NB4 (cell line): ENCODE measurements around the gene HSD17B1.

ENCODE experiments used
- DNase-seq: peaks from one replicate; pipeline ENCODE4 v3.0.0; 2010; ENCODE audit warnings: low read depth
- H3K4me3 ChIP-seq: one replicate; pipeline ENCODE4 v1.5.1; 2011; ENCODE audit warnings: mild to moderate bottlenecking, low read depth, low read length, moderate library complexity
- CTCF ChIP-seq: IDR thresholded peaks from one replicate; pipeline ENCODE4 v1.5.1; 2012; ENCODE audit warnings: low read depth, low read length
- MAX ChIP-seq: IDR thresholded peaks from 2 replicates; pipeline ENCODE4 v1.6.1; 2011; ENCODE audit warnings: low read depth, low read length
- MYC ChIP-seq: IDR thresholded peaks from 2 replicates; pipeline ENCODE4 v1.6.1; 2011; ENCODE audit warnings: low read depth, low read length
- POLR2A ChIP-seq: IDR thresholded peaks from 2 replicates; pipeline ENCODE4 v1.6.1; 2011; ENCODE audit warnings: mild to moderate bottlenecking; ENCODE audit not compliant: insufficient read length; ENCODE audit errors: extremely low read depth

The HSD17B1 gene

GRCh38 chr17:42577532-42578281 lies 25.0 kb downstream of the HSD17B1 start, which contains the start of gene PSMC3IP:
TSS of gene PSMC3IP (minus strand) at chr17:42577729. CDS start at chr17:42577686, 43 bp downstream.
- H3K4me3 ChIP-seq: peak within 1 kb of the TSS; percentile 96
- peak; percentile 97 for DNase-seq
- TF ChIP-seq MYC (peak; percentile 66), POLR2A (peak; percentile 73), MAX (peak; percentile 72), CTCF (peak; percentile 34)

GRCh38 chr17:42578282-42578869 lies 25.7 kb downstream of the HSD17B1 start:
- DNase-seq: peak; percentile 92
- peak overlapping the region; percentile 93 for H3K4me3 ChIP-seq
- TF ChIP-seq CTCF (peak; percentile 82), MAX (peak; percentile 36; the same call in 1 of the 2 replicates), MYC (peak; percentile 51; the same call in 1 of the 2 replicates), POLR2A (peak; percentile 21)

- TF ChIP-seq MYC (no peak), CTCF (no peak), POLR2A (no peak), MAX (no peak)
- peak; percentile 40 for DNase-seq
- no peak overlapping the region for H3K4me3 ChIP-seq
Observed at GRCh38 chr17:42579794-42580551, 27.2 kb downstream of the HSD17B1 start.

GRCh38 chr17:42581744-42582270 lies 29.1 kb downstream of the HSD17B1 start:
- TF ChIP-seq POLR2A: no peak
- no peak for TF ChIP-seq MYC
- no peak for TF ChIP-seq MAX
- TF ChIP-seq CTCF: no peak
- DNase-seq: no peak
- H3K4me3 ChIP-seq: no peak overlapping the region

GRCh38 chr17:42584880-42585279 lies 32.2 kb downstream of the HSD17B1 start:
- no peak overlapping the region for H3K4me3 ChIP-seq
- no peak for TF ChIP-seq POLR2A
- peak; percentile 68 for DNase-seq

- TF ChIP-seq MYC: no peak
- TF ChIP-seq MAX: no peak
- no peak for TF ChIP-seq POLR2A
- no peak for TF ChIP-seq CTCF
- no peak overlapping the region for H3K4me3 ChIP-seq
- peak; percentile 29 for DNase-seq
Observed at GRCh38 chr17:42585353-42585752, 32.6 kb downstream of the HSD17B1 start.
